GM19463 (cell line): ENCODE results near the gene JARID2.

Experiments
- ATAC-seq: cut with Tn5 transposase; IDR thresholded peaks from one replicate; pipeline ENCODE4 v1.9.1; 2021; ENCODE audit warnings: mild to moderate bottlenecking, moderate library complexity; ENCODE audit not compliant: unreplicated experiment

Gene JARID2

GRCh38 chr6:15350386-15351083 is 104.7 kb downstream of the JARID2 start:
- no peak for ATAC-seq

GRCh38 chr6:15351631-15352030 is 105.8 kb downstream of the JARID2 start:
- ATAC-seq: no peak

- no peak for ATAC-seq
Measured at GRCh38 chr6:15352220-15352619, 106.4 kb downstream of the JARID2 start.

GRCh38 chr6:15352845-15353244 is 107.0 kb downstream of the JARID2 start:
- ATAC-seq: no peak

GRCh38 chr6:15355683-15356099 is 109.8 kb downstream of the JARID2 start:
- ATAC-seq: no peak

GRCh38 chr6:15356179-15356578 is 110.3 kb downstream of the JARID2 start:
- ATAC-seq: no peak

- no peak for ATAC-seq
Measured at GRCh38 chr6:15356937-15357336, 111.1 kb downstream of the JARID2 start.

GRCh38 chr6:15357782-15358181 is 111.9 kb downstream of the JARID2 start:
- no peak for ATAC-seq

- ATAC-seq: peak; percentile 52
Measured at GRCh38 chr6:15358579-15359327, 112.9 kb downstream of the JARID2 start.

- peak; percentile 65 for ATAC-seq
Measured at GRCh38 chr6:15359335-15359862, 113.5 kb downstream of the JARID2 start.

GRCh38 chr6:15360300-15360699 is 114.4 kb downstream of the JARID2 start:
- no peak for ATAC-seq

- ATAC-seq: no peak
Measured at GRCh38 chr6:15361197-15361596, 115.3 kb downstream of the JARID2 start.

- no peak for ATAC-seq
Measured at GRCh38 chr6:15362274-15363160, 116.6 kb downstream of the JARID2 start.

GRCh38 chr6:15363164-15363522 is 117.3 kb downstream of the JARID2 start:
- ATAC-seq: no peak

GRCh38 chr6:15363523-15364400 is 117.9 kb downstream of the JARID2 start:
- ATAC-seq: peak; percentile 47

- ATAC-seq: no peak
Measured at GRCh38 chr6:15364401-15365037, 118.7 kb downstream of the JARID2 start.

GRCh38 chr6:15365273-15365687 is 119.4 kb downstream of the JARID2 start:
- ATAC-seq: no peak

GRCh38 chr6:15366003-15366535 is 120.2 kb downstream of the JARID2 start:
- ATAC-seq: no peak

GRCh38 chr6:15366879-15367278 is 121.0 kb downstream of the JARID2 start:
- ATAC-seq: no peak
